Inferior parietal cortex (tissue), 1 donor: ENCODE measurements around the gene CD53.

Experiments used
- DNase-seq: peaks from one replicate; pipeline ENCODE4 v3.0.0-alpha.2; 2016; ENCODE audit errors: extremely low spot score

CD53 gene

DNA sequence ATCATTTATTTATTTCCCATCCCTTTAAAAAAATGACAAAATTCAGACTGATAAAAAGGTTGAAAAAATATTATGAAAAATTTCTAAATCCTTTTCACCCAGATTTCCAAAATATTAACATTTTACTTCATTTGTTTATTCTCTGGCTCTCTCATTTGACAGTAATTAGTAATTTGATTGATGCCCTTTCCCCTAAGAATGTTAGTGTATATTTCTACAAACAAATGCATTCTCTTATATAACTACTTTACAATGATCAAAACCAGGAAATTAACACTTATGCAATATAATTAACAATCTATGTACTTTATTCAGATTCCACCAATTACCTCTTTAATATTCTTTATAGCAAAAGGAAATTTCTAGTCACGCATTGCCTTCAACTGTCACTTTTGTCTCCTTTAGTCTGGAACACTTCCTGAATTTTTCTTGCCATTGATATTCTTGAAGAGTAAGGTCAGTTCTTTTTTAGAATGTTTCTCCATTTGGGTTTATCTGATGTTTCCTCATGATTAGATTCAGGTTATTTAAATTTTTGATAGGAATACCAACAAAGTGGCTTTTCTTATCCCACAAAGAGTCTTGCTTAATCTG lies 3.9 kb downstream of the CD53 start:
- no peak for DNase-seq

DNA sequence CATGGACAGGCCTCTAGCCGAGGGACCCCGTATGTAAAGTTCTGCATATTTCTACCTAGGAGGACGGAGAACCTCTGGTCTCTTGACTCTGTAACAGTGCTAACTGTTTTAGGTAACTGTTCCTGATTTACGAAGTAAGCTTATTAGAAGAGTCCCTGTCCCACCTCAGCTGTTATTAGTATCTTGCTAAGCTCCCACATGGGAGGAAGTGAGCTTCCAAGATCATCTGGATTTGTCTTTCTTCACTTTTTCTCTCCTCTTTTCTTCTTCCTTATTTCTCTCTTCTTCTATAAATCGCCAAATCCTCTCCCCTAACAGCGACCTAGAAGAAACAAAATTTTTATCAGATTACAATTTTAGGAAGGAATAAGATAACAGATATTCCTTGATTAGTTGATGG lies 4.4 kb downstream of the CD53 start:
- DNase-seq: no peak

DNA sequence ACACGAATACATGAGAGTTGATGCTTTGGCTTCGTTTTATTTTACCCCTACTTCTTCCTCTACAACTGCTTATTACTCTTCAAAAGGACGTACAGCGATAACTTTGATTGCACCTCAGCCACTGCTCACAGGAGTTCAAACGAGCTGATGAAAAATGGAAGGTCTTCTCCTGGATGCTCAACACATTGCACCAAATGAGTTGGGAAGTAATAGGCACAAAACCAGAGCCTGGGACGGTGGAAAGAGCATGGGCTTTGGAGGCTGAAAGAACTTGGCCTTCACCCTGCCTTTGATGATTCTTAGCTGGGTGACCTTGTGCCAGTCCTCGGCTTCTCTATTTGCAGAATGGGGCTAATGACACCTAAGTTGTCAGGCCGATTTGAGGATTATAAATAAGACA lies 4.8 kb downstream of the CD53 start:
- DNase-seq: no peak

DNA sequence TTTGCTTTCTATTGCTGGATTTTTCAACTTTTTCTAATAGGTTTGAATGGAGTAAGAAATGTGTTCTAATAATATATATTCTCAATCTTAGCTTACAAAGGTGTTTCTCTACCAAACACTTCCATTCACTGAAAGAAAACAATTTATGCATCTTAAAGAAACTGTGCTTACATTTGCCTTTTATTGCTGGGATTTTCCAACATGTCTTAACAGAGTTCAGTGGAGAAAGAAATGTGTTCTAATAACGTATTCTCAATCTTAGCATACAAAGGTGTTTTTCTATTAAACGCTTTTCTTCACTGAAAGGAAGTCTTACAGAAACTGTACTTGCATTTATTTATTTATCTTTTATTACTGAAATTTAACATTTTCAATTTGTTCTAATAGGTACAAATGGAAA lies 5.6 kb downstream of the CD53 start:
- DNase-seq: no peak

DNA sequence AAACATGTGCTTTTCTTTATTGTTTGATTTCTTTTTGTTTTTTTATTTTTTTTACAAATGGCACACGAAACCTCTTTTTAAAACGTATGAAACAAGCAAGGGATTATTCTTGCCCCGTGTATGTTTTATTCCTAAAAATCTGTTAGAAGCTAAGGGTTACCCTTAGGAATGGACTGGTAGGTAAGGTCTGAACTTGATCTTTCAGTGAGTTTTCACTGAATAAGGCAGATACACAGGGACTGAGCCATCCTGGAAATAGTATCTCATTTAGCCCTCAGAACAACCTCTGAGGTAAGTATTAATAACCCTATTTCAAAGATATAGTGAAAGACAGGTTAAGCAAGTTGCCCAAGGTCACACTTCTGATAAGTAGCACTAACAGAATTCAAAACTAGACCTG lies 6.0 kb downstream of the CD53 start:
- no peak for DNase-seq

DNA sequence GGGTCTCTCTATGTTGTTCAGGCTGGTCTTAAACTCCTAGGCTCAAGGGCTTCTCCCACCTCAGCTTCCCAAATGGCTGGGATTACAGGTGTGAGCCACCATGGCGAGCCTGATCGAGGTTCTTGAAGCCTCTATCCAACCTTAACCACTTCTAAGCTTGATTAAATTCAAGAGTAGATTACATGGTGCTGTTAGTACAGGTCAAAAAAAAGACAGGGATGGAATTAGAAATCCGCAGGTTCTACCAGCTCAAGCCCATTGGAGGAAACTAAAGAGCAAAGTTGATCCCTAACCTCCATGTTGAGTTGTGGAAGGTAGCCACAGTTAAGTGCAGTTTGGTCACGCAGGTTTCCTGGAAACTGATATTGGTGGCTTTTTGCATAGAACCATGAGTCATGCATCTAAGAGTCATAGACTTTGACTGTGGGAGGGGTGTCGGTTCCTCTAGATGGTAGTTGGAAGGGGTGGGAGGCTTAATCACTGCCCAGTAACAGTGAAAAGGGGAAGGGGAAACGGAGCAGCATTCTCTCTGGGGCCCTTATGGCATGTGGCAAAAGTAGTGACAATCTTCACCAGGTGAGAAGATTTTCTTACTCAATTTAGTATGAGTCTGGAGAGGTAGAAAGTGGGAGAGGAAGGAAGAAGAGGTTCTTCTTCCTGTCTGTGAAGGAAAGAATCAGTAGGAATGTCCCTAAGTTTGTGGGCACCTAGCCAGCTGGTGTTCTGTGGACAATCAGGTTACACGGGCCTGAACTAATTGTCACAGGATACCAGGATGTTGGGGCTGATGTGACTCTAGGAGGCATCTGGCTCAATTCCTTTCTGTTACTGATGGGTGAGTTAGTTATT lies 7.0 kb downstream of the CD53 start:
- no peak for DNase-seq

DNA sequence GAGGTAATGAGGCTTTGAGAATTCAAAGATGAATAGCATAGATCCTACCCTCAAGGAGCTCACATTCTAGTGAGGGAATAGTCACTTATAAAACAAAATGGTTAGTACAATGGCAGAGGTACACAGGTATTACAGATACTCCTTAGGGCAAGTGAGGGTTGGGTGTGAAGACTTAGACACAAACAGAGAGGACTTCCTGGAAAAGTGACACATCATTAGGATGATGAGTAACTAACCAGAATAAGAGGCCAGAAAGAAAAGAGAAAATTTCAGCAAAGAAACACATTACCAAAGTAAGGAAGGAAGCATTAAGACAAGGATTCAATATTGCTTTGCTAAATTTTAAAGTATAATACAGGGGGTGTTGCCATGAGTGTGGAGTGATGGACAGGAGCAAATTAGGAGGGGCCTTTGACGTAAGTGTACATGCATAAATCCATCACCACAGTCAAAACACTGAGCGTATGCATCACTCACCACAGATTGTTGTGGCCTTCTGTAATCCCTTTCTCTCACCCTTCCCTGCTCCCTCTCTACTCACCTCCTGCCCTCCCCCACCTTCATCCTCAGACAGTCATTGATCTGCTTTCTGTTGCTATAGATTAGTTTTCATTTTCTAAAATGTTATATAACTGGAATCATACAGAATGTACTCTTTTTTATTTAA lies 7.9 kb downstream of the CD53 start:
- DNase-seq: no peak

DNA sequence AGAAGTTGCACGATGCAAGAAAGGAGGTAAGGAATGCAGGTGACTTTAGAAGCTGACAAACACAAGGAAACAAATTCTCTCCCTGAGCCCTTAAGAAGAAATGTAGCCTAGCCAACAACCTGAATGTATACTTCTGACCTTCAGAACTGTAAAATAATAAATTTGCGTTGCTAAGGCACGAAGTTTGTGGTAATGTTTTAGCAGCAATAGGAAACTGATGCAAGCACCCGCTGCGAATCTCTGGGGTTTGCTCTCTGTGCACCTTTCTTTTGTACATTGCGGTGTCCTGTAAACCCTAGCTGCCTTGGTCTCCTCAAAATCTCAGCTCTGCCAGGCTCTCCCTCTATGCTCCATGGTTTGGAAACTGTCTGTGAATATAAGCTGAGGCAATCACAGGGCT lies 15.1 kb downstream of the CD53 start:
- DNase-seq: no peak

DNA sequence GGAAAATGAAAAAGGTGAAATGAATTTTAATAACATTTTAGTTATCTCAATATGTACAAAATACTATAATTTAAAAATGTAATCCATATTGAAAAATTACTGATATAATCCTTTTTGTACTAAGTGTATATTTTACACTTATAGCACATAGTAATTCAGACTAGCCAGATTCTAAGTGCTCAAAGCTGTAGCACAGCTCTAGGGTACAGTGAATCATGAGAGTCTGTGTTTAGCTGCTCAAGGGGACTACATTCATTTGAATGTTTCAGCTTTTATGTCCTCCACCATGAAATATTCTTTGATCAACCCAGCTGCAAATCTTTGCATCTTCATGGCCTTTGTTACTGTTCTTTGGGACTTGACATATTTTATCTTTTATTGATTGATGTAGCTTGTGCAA lies 15.7 kb downstream of the CD53 start:
- DNase-seq: no peak

DNA sequence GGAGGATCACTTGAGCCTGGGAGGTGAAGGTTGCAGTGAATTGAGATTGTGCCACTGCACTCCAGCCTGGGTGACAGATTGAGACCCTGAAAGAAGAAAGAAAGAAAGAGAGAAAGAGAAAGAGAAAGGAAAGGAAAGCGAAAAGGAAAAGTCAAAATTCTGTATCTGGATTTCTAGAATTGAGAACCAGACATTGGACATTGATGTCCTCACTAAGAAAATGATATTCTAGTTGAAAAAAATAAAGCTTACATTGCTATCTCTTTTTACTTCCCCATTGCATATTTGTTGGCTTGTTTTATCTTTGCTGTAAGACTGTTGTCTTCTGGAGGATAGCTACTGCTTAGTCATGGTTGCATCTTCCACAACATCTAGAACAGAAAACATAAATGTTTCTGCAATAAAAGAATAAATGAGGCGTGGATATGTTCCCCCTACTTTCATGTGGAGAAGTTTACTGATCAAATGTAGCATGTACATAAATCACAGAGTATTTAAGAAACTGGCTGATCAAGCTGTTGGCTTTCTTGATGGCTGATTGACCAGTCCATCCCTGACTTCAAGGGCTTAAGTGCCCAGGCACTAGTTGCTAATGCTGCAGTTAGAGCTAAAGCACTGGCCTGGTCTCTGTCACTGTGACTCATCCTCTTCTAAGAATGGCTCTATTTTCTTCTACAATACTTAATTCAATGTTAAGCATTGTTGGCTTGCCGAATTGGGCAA lies 17.7 kb downstream of the CD53 start:
- no peak for DNase-seq

DNA sequence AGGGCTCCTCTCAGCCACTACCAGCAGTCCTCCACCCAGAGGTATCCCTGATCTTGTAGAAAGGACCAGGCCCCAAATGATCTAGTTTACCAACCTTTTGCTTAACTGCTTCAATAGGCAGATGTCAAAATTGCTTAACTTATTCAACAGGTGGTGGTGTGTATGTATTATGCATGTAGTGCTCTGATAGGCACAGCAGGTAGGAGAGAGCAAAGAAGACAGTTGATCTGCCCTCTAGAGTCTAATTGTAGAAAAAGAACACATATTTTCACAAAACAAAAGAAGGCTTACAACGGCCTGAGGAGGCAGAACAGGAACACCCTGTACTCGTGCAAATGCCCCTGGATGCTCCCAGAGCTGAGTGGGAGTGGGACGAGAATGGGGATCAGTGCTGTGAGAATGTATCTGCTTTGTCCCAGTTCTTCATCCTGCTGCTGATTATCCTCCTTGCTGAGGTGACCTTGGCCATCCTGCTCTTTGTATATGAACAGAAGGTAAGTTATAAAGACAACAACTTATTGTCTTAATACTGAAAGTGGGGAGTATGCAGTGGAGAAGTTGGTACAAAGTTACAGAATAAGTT lies 21.1 kb downstream of the CD53 start:
- no peak for DNase-seq

DNA sequence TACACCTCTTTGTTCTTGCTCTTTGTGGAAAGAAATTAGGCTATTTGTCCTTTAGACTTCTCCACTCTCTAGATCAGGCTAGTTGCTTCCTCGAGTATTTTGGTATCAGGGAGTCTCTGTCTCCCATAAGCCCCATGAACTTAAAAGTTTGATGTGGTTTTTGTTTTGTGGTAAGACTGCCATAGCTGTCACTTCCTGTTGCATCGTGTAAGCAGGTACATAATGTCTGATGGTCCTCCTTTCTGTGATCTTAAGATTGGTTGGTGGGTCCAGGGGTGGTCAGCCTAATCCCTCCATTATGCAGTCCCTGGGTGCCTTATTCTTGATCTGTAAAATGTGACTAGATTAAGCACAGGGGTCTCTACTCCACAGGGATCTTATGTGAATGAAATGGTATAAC lies 23.1 kb downstream of the CD53 start:
- no peak for DNase-seq

DNA sequence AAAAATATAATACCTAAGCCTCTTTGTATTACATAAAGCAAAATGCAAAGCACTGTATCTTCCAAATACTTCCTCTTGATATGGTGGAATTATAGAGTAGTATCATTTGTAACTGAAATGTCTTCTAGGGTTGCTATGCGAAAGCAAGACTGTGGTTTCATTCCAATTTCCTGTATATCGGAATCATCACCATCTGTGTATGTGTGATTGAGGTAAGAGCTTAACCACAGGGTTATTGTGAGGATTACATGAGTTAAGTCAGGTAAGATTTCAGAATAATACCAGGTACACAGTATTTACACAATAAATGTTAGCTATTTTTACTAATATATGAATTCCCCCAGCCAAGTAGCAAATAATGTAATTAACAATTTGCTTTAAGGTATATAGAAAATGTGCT lies 24.7 kb downstream of the CD53 start:
- DNase-seq: no peak

DNA sequence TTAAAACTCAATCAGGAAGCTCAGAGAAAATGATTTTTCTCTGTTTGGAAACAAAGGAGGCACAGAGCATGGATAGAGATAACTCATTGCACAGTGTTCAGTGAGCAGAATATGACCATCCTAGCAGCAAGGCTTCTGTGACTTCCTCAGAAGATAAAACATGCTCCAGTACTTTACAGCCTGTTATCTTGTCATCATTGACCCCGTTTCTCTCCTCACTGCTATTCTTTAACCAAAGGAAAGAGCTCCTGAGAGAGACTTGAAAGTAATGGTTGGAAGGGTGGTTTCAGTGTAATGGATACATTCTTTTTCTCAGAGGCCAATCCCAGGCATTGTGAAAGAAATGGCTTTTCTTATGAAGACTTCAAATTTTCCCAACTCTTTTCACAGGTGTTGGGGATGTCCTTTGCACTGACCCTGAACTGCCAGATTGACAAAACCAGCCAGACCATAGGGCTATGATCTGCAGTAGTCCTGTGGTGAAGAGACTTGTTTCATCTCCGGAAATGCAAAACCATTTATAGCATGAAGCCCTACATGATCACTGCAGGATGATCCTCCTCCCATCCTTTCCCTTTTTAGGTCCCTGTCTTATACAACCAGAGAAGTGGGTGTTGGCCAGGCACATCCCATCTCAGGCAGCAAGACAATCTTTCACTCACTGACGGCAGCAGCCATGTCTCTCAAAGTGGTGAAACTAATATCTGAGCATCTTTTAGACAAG lies 25.9 kb downstream of the CD53 start:
- DNase-seq: no peak

DNA sequence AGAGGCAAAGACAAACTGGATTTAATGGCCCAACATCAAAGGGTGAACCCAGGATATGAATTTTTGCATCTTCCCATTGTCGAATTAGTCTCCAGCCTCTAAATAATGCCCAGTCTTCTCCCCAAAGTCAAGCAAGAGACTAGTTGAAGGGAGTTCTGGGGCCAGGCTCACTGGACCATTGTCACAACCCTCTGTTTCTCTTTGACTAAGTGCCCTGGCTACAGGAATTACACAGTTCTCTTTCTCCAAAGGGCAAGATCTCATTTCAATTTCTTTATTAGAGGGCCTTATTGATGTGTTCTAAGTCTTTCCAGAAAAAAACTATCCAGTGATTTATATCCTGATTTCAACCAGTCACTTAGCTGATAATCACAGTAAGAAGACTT lies 26.5 kb downstream of the CD53 start:
- no peak for DNase-seq

DNA sequence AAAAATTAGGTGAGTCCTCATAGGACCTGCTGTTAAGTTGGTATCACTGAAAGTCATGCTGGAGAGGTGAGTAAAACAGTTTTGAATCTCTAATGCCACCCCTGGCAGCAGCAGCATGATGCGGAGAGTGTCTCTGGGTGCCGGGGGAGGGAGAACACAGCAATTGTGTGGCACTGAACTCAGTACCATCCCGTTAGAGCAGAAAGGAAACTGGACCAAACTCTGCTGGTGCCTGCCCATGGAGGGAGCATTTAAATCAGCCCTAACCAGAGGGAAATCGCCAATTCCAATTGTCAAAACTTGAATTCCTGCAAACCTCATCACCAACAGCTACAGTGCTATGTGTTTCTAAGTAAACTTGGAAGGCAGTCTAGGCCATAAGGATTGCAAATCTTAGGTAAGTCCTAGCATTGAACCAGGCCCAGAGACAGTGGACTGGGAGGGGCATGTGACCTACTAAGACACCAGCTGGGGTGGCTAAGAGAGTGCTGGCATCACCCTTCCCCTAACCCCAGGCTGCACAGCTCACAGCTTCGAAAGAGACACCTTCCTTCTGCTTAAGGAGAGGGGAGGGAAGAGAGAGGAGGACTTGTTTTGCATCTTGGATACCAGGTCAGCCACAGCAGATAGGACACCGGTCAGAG lies 30.0 kb downstream of the CD53 start:
- no peak for DNase-seq

DNA sequence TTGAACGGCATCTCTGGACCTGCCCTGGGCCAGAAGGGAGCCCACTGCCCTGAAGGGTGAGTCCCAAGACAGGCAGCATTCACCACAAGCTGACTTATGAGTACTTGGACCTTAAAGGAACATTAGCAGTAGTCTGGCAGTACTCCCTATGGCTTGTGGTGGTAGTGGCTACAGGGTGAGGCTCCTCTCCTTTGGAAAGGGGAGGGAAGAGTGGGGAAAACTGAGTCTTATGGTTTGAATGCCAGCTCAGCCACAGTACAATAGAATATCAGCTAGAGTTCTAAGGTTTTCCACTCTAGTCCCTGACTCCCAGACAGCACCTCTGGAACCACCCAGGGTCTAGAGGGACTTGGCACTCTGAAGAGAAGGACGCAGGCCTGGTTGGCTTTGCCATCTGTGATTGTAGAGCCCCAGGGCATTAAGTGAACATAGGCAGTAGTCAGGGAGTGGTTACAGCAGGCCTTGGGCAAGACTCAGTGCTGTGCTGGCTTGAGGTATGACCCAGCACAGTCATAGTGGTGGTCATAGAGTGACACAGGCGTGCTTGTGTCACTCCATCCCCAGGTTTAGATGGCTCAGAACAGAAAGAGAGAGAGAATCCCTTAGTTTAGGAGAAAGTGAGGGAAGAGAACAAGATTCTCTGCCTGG lies 31.0 kb downstream of the CD53 start:
- DNase-seq: no peak

DNA sequence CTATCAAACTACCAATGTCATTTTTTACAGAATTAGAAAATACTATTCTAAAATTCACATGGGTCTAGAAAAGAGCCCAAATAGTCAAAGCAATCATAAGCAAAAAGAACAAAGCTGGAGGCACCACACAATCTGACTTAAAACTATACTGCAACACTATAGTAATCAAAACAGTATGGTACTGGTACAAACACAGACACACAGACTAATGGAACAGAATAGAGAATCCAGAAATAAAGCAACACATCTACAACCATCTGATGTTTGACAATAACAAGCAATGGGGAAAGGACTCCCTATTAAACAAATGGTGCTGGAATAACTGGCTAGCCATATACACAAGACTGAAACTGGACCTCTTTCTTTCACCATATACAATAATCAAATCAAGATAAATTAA lies 39.8 kb downstream of the CD53 start:
- no peak for DNase-seq

DNA sequence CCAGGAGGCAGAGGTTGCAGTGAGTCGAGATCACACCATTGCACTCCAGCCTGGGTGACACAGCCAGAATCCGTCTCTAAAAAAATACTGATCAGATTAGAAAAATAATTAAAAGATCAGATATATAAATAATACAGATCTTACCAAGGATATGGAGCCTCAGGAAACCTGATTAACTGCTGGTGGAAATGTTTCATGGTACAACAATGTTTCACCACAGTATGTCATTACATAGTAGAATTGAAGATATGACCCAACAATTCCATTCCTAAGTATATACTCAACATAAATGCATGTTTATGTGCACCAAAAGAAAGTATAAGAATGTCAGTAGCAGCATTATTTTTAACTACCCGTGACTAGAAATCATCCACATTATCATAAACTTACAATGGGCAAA lies 41.7 kb downstream of the CD53 start:
- DNase-seq: no peak

DNA sequence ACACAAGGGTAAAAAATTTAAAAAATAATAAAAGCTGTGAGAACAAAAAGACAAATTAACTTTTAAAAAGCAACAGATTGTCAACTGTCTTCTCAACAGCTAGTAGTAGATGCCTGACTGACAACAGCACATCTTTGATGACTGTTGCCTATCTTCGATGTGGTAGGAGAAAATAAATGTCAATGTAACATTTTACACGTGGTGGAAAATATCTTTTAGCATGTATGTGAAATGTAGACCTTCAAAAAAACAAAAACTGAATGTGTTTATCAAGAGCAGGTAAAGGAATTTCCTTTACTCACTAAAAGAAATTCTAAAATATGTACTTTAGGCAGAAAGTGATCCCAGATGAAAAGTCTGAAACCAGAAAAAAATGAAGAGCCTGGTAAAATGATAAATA lies 42.9 kb downstream of the CD53 start:
- DNase-seq: no peak

DNA sequence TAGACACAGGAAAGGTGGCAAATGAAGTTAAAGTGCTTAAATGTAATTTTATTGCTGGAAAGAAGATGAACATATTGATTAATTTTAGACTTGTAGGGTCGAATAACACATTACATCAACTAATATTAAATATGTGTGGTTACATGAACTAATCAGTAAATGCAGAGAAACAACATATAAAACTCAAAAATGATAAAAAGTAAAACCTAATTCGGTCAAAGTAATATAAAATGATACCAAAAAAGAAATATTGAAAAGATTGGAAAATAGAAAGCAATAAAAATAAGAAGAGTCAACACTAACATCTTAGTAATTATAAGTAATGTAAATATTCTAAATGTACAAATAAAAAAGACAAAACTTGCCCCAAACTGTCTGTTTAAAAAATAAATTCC lies 43.3 kb downstream of the CD53 start:
- DNase-seq: no peak
